Urothelium cell line (cell line): ENCODE measurements around the gene MEIS3.
"Not testable (repeated sequence)": the region's sequence is repeated elsewhere in the genome, so short reads cannot be mapped to it uniquely, and the experiment has no call there.

Source experiments
- DNase-seq: peaks from one replicate; pipeline ENCODE4 v3.0.0; 2011; ENCODE audit warnings: low spot score, mixed read lengths
- FAIRE-seq: peaks from 2 replicates; lab custom pipeline; 2011; peaks lifted over from hg19 to GRCh38; lab: Jason Lieb, UNC

MEIS3 gene

DNA sequence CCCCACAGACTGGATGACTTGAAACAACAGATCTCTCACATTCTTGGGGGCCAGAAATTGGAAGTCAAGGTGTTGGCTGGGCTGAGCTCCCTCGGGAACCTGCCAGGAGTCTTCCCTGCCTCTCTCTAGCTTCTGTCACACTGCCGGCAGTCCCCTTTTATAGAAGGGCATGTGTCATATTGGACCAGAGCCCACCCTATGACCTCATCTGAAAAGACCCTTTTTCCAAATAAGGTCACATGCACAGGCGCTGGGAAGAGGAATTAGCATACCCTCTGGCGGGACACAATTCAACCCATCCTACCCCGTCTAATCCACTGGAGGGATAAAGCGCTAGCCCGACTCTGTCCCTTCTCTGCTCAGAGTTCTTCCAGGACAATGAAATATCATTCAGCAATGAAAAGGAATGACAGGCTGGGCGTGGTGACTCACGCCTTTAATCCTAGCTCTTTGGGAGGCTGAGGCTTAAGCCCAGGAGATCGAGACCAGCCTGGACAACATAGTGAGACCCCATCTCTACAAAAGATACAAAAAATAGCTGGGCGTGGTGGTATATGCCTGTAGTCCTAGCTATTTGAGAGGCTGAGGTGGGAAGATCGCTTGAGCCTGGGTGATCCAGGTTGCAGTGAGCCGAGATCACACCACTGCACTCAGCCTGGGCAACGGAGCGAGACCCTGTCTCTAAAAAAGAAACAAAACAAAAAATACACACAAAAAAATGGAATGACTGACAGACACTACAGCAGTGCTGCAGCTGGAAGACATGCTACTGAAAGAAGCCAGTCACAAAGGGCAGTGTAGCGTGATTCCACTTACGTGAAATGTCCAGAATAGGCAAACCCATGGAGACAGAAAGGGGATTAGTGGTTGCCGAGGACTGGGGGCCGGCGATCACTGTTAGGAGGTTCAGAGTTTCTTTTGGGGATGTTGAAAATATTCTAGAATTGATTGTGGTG lies 28.5 kb downstream of the MEIS3 start:
- FAIRE-seq, result no peak
- DNase-seq, result no peak

GRCh38 chr19:47389150-47389556 lies 30.2 kb downstream of the MEIS3 start:
- DNase-seq (no peak), FAIRE-seq (no peak)

DNA sequence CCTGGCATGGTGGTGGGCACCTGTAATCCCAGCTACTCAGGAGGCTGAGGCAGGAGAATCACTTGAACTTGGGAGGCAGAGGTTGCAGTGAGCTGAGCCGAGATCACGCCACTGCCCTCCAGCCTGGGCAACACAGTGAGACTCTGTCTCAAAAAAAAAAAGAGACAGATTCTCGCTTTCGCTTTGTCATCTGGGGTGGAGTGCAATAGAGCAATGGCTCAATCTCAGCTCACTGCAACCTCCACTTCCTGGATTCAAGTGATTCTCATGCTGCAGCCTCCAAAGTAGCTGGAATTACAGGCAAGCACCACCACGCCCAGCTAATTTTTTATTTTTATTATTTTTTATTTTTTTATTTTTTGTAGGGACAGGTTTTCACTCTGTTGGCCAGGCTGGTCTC lies 30.6 kb downstream of the MEIS3 start:
- DNase-seq, FAIRE-seq: not testable (repeated sequence)

- not testable (repeated sequence) for FAIRE-seq, DNase-seq
Measured at GRCh38 chr19:47387623-47388022, 31.7 kb downstream of the MEIS3 start.

DNA sequence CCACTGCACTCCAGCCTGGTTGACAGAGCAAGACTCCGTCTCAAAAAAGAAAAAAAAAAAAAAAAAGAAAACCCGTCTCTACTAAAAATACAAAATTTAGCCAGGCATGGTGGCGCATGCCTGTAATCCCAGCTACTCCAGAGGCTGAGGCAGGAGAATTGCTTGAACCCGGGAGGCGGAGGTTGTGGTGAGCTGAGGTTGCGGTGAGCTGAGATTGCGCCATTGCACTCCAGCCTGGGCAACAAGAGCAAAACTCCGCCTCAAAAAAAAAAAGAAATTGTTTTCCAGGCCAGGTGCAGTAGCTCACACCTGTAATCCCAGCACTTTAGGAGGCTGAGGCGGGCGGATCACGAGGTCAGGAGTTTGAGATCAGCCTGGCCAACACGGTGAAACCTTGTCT lies 32.7 kb downstream of the MEIS3 start:
- not testable (repeated sequence) for FAIRE-seq, DNase-seq

DNA sequence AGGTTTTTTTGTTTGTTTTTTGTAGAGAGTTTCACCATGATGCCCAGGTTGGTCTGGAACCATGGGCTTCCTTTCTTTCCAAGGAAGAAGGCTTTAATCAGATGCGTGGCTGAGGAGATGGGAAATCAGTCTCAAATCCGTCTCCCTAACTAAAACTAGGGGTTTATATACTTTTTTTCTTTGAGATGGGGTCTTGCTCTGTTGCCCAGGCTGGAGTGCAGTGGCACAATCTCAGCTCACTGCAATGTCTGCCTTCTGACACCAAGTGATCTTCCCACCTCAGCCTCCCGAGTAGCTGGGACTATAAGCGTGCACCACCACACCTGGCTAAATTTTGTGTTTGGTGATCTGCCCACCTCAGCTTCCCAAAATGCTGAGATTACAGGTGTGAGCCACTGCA lies 34.8 kb downstream of the MEIS3 start:
- not testable (repeated sequence) for FAIRE-seq, DNase-seq

- not testable (repeated sequence) for DNase-seq, FAIRE-seq
Measured at GRCh38 chr19:47383890-47384289, 35.4 kb downstream of the MEIS3 start.

GRCh38 chr19:47381653-47382279 lies 37.6 kb downstream of the MEIS3 start:
- no peak for DNase-seq
- no peak for FAIRE-seq

DNA sequence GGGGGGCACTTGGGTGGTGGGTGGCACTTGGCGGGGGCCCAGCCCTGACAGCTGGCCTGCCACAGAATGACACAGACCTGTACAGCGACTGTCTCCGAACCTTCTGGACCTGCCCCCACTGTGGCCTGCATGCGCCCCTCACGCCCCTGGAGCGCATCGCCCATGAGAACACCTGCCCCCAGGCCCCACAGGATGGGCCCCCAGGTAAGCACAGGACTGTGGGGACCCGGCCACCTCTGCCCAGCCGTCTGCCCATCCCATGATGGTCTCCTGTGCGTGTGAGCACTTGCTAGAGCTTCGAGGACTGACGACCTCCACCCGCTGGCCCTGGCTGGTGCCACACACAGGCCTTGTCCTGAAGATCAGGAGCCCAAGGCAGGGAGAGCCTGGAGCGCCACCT lies 38.2 kb downstream of the MEIS3 start:
- FAIRE-seq (no peak), DNase-seq (no peak)

- DNase-seq (no peak), FAIRE-seq (no peak)
Measured at GRCh38 chr19:47380559-47380958, 38.8 kb downstream of the MEIS3 start.

- FAIRE-seq (no peak), DNase-seq (no peak)
Measured at GRCh38 chr19:47379381-47379938, 39.9 kb downstream of the MEIS3 start.

- DNase-seq (no peak), FAIRE-seq (no peak)
Measured at GRCh38 chr19:47378246-47378645, 41.1 kb downstream of the MEIS3 start.

GRCh38 chr19:47377801-47378200 lies 41.5 kb downstream of the MEIS3 start:
- FAIRE-seq, result no peak
- DNase-seq, result no peak

GRCh38 chr19:47377208-47377701 lies 42.1 kb downstream of the MEIS3 start:
- FAIRE-seq, result no peak
- no peak for DNase-seq

GRCh38 chr19:47376589-47377144 lies 42.7 kb downstream of the MEIS3 start:
- FAIRE-seq, result no peak
- DNase-seq, result no peak

DNA sequence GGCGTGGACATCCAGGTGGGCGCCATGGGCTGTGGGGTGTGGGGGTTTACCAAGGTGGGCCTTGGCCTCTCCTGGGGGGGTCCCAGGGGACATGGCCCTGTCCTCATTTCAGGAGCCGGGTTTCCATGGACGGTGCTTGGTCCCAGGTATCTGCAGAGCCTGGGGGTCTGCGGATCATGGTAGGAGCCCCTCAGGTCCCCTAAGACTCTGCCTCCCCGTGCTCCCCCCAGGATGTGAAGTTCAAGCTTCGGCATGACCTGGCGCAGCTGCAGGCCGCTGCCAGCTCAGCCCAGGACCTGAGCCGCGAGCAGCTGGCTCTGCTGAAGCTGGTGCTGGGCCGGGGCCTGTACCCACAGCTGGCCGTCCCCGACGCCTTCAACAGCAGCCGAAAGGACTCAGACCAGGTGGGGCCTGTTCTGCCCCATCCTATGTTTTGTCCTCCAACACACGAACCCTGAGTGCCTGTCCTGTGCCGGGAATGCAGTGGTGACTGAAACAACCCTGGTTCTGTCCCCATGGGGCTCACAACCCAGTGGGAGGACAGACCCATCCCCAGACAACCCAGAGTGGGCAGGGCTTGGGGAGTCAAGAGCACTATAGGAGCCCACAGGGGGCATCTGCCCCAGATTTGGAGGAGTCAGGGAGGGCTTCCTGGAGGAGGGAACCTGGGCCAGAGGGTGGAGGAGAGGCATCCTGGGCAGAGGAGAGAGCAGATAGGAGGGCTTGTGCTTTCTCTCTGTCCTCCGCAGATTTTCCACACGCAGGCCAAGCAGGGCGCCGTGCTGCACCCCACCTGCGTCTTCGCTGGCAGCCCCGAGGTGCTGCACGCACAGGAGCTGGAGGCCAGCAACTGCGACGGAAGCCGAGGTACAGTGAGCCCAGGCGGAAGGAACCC lies 43.4 kb downstream of the MEIS3 start:
- no peak for FAIRE-seq
- no peak for DNase-seq

- FAIRE-seq (no peak), DNase-seq (no peak)
Measured at GRCh38 chr19:47374876-47375693, 44.2 kb downstream of the MEIS3 start.

GRCh38 chr19:47373246-47374240 lies 45.8 kb downstream of the MEIS3 start:
- FAIRE-seq (no peak), DNase-seq (no peak)
